Trophoblast cell (in vitro differentiated cells and primary cell): ENCODE data around the gene CHCHD6.

Source experiments
- DNase-seq, 2 donors: peaks; one replicate each; pipeline ENCODE4 v3.0.0-alpha.2; 2016
- H2AFZ ChIP-seq: 2 replicates; pipeline ENCODE4 v1.6.1; 2013; ENCODE audit warnings: low read length, moderate library complexity, mild to moderate bottlenecking; ENCODE audit not compliant: insufficient read depth, poor library complexity
- H2AK5ac ChIP-seq: 2 replicates; pipeline ENCODE4 v1.6.1; 2013; ENCODE audit warnings: mild to moderate bottlenecking, low read length
- H2BK120ac ChIP-seq: 2 replicates; pipeline ENCODE4 v1.6.1; 2013; ENCODE audit warnings: low read length, mild to moderate bottlenecking, moderate library complexity; ENCODE audit not compliant: insufficient read depth, poor library complexity
- H2BK12ac ChIP-seq: 2 replicates; pipeline ENCODE4 v1.6.1; 2013; ENCODE audit warnings: mild to moderate bottlenecking, low read length, moderate library complexity
- H2BK5ac ChIP-seq: 2 replicates; pipeline ENCODE4 v1.6.1; 2013; ENCODE audit warnings: low read length, low read depth, moderate library complexity, mild to moderate bottlenecking; ENCODE audit not compliant: poor library complexity
- H3K14ac ChIP-seq: 2 replicates; pipeline ENCODE4 v1.6.1; 2013; ENCODE audit warnings: mild to moderate bottlenecking, low read length
- H3K18ac ChIP-seq: 2 replicates; pipeline ENCODE4 v1.6.1; 2013; ENCODE audit warnings: mild to moderate bottlenecking, low read length
- H3K23ac ChIP-seq: 2 replicates; pipeline ENCODE4 v1.6.1; 2013; ENCODE audit warnings: low read length
- H3K27ac ChIP-seq: 2 replicates; pipeline ENCODE4 v1.5.1; 2013; ENCODE audit warnings: low read depth, mild to moderate bottlenecking, inconsistent platforms, low read length, moderate library complexity
- H3K27me3 ChIP-seq: 2 replicates; pipeline ENCODE4 v1.6.1; 2013; ENCODE audit warnings: inconsistent platforms, mild to moderate bottlenecking, low read length, moderate library complexity; ENCODE audit not compliant: insufficient read depth
- H3K36me3 ChIP-seq, 2 experiments: 1 replicate in 1 of 2; 2 replicates in 1 of 2; pipeline ENCODE4 v1.6.1; 2013; ENCODE audit warnings: low read length in 2 of 2, mild to moderate bottlenecking in 2 of 2, moderate library complexity in 1 of 2; ENCODE audit not compliant: insufficient read depth in 2 of 2, control insufficient read depth in 1 of 2
- H3K4ac ChIP-seq: 2 replicates; pipeline ENCODE4 v1.6.1; 2013; ENCODE audit warnings: low read depth, mild to moderate bottlenecking, low read length, moderate library complexity
- H3K4me1 ChIP-seq, 2 experiments: 1 replicate in 1 of 2; 2 replicates in 1 of 2; pipeline ENCODE4 v1.6.1; 2013; ENCODE audit warnings: low read length in 2 of 2, mild to moderate bottlenecking in 2 of 2, moderate library complexity in 1 of 2; ENCODE audit not compliant: insufficient read depth in 2 of 2, control insufficient read depth in 1 of 2
- H3K4me2 ChIP-seq: 2 replicates; pipeline ENCODE4 v1.6.1; 2013; ENCODE audit warnings: inconsistent platforms, mild to moderate bottlenecking, low read length, moderate library complexity
- H3K4me3 ChIP-seq: 2 replicates; pipeline ENCODE4 v1.5.1; 2013; ENCODE audit warnings: mild to moderate bottlenecking, low read depth, low read length, inconsistent platforms
- H3K79me1 ChIP-seq: one replicate; pipeline ENCODE4 v1.6.1; 2013; ENCODE audit warnings: low read length
- H3K79me2 ChIP-seq: 2 replicates; pipeline ENCODE4 v1.6.1; 2013; ENCODE audit warnings: low read length, mild to moderate bottlenecking; ENCODE audit not compliant: control insufficient read depth, insufficient read depth, poor library complexity
- H3K9ac ChIP-seq: 2 replicates; pipeline ENCODE4 v1.6.1; 2013; ENCODE audit warnings: mild to moderate bottlenecking, low read length
- H3K9me3 ChIP-seq: 2 replicates; pipeline ENCODE4 v1.6.1; 2013; ENCODE audit warnings: low read depth, mild to moderate bottlenecking, control low read depth, inconsistent platforms, low read length; ENCODE audit not compliant: insufficient read depth
- H4K12ac ChIP-seq: 2 replicates; pipeline ENCODE4 v1.6.1; 2013; ENCODE audit warnings: low read depth, mild to moderate bottlenecking, low read length, moderate library complexity
- H4K8ac ChIP-seq: 2 replicates; pipeline ENCODE4 v1.6.1; 2013; ENCODE audit warnings: low read depth, mild to moderate bottlenecking, low read length, moderate library complexity
- H4K91ac ChIP-seq: one replicate; pipeline ENCODE4 v1.6.1; 2013; ENCODE audit warnings: low read depth, mild to moderate bottlenecking, low read length, moderate library complexity
- WGBS: extraction: QIAGEN DNeasy Blood & Tissue Kit; methylation state at CpG from one replicate; pipeline ENCODE4 v1.1.7; 2013; ENCODE audit warnings: missing lambda C conversion rate; ENCODE audit not compliant: insufficient read length, insufficient coverage; ENCODE audit errors: extremely low coverage; 5-methylcytosine and 5-hydroxymethylcytosine counted together

Gene CHCHD6

GRCh38 chr3:126887686-126888085, 183.6 kb downstream of the CHCHD6 start:
- H2BK12ac ChIP-seq = no peak overlapping the region
- H4K8ac ChIP-seq = no peak overlapping the region
- no peak overlapping the region for H3K27ac ChIP-seq
- H3K27me3 ChIP-seq = no peaks in the 10 kb centered on the region
- no peak for DNase-seq
- H4K12ac ChIP-seq = no peak overlapping the region
- no peak overlapping the region for H3K4ac ChIP-seq
- H3K79me1 ChIP-seq = no peaks in the 10 kb centered on the region
- no peak overlapping the region for H2AK5ac ChIP-seq
- no peak overlapping the region for H3K18ac ChIP-seq
- peaks cover 5% of the 10 kb centered on the region in 2 experiments for H3K4me1 ChIP-seq
- no peak overlapping the region for H4K91ac ChIP-seq
- H3K9me3 ChIP-seq = peaks cover 2% of the 10 kb centered on the region
- H3K9ac ChIP-seq = no peak overlapping the region
- H2BK120ac ChIP-seq = no peak overlapping the region
- no peak overlapping the region for H3K23ac ChIP-seq
- H3K4me3 ChIP-seq = no peak overlapping the region
- WGBS = no CpG with 5 or more reads among the region's 7 CpGs
- no peaks in the 10 kb centered on the region for H3K36me3 ChIP-seq
- no peak overlapping the region for H2AFZ ChIP-seq
- H3K4me2 ChIP-seq = no peak overlapping the region
- no peak overlapping the region for H2BK5ac ChIP-seq
- no peaks in the 10 kb centered on the region for H3K79me2 ChIP-seq
- no peak overlapping the region for H3K14ac ChIP-seq

GRCh38 chr3:126888186-126888760, 184.2 kb downstream of the CHCHD6 start:
- no peak overlapping the region for H2BK12ac ChIP-seq
- no peaks in the 10 kb centered on the region for H3K79me1 ChIP-seq
- no peak overlapping the region for H3K4ac ChIP-seq
- H4K91ac ChIP-seq = no peak overlapping the region
- no CpG with 5 or more reads among the region's 5 CpGs for WGBS
- H3K27ac ChIP-seq = no peak overlapping the region
- H3K9ac ChIP-seq = no peak overlapping the region
- no peaks in the 10 kb centered on the region for H3K27me3 ChIP-seq
- H3K4me1 ChIP-seq = peaks cover 5% of the 10 kb centered on the region in 2 experiments
- DNase-seq = peak in 1 of 2 donors; percentile 35
- H2AFZ ChIP-seq = no peak overlapping the region
- no peak overlapping the region for H2AK5ac ChIP-seq
- H3K4me2 ChIP-seq = no peak overlapping the region
- no peak overlapping the region for H4K8ac ChIP-seq
- no peaks in the 10 kb centered on the region for H3K36me3 ChIP-seq
- H3K4me3 ChIP-seq = no peak overlapping the region
- no peak overlapping the region for H2BK5ac ChIP-seq
- no peak overlapping the region for H4K12ac ChIP-seq
- no peak overlapping the region for H3K14ac ChIP-seq
- no peaks in the 10 kb centered on the region for H3K79me2 ChIP-seq
- H2BK120ac ChIP-seq = no peak overlapping the region
- H3K23ac ChIP-seq = no peak overlapping the region
- peaks cover 2% of the 10 kb centered on the region for H3K9me3 ChIP-seq
- no peak overlapping the region for H3K18ac ChIP-seq

GRCh38 chr3:126889276-126890201, 185.5 kb downstream of the CHCHD6 start:
- H3K36me3 ChIP-seq = no peaks in the 10 kb centered on the region
- peaks cover 5% of the 10 kb centered on the region in 2 experiments for H3K4me1 ChIP-seq
- no peak overlapping the region for H4K8ac ChIP-seq
- no peak overlapping the region for H3K9ac ChIP-seq
- no peak overlapping the region for H3K27ac ChIP-seq
- no peak overlapping the region for H4K12ac ChIP-seq
- WGBS = no CpG with 5 or more reads among the region's 15 CpGs
- H3K14ac ChIP-seq = no peak overlapping the region
- no peak overlapping the region for H3K4me3 ChIP-seq
- H3K79me2 ChIP-seq = no peaks in the 10 kb centered on the region
- H3K9me3 ChIP-seq = peaks cover 2% of the 10 kb centered on the region
- no peak overlapping the region for H3K23ac ChIP-seq
- H2BK5ac ChIP-seq = no peak overlapping the region
- H4K91ac ChIP-seq = no peak overlapping the region
- no peak for DNase-seq
- H2AK5ac ChIP-seq = no peak overlapping the region
- H3K79me1 ChIP-seq = no peaks in the 10 kb centered on the region
- H3K4ac ChIP-seq = no peak overlapping the region
- H2BK120ac ChIP-seq = no peak overlapping the region
- no peaks in the 10 kb centered on the region for H3K27me3 ChIP-seq
- H2BK12ac ChIP-seq = no peak overlapping the region
- H2AFZ ChIP-seq = no peak overlapping the region
- H3K18ac ChIP-seq = no peak overlapping the region
- H3K4me2 ChIP-seq = no peak overlapping the region

GRCh38 chr3:126891141-126891540, 187.1 kb downstream of the CHCHD6 start:
- no peaks in the 10 kb centered on the region for H3K27me3 ChIP-seq
- H3K79me1 ChIP-seq = no peaks in the 10 kb centered on the region
- peaks cover 2% of the 10 kb centered on the region for H3K9me3 ChIP-seq
- H2AK5ac ChIP-seq = no peak overlapping the region
- peaks cover 5 to 9% of the 10 kb centered on the region in 2 experiments for H3K4me1 ChIP-seq
- no peak overlapping the region for H3K4ac ChIP-seq
- H3K14ac ChIP-seq = no peak overlapping the region
- WGBS = no CpG with 5 or more reads among the region's 7 CpGs
- H3K23ac ChIP-seq = no peak overlapping the region
- H2AFZ ChIP-seq = no peak overlapping the region
- no peak overlapping the region for H3K4me2 ChIP-seq
- H2BK5ac ChIP-seq = no peak overlapping the region
- DNase-seq = no peak
- no peak overlapping the region for H3K4me3 ChIP-seq
- H2BK120ac ChIP-seq = no peak overlapping the region
- no peak overlapping the region for H3K9ac ChIP-seq
- no peak overlapping the region for H3K27ac ChIP-seq
- H3K36me3 ChIP-seq = no peaks in the 10 kb centered on the region
- no peak overlapping the region for H4K8ac ChIP-seq
- no peak overlapping the region for H3K18ac ChIP-seq
- no peak overlapping the region for H2BK12ac ChIP-seq
- H4K91ac ChIP-seq = no peak overlapping the region
- H4K12ac ChIP-seq = no peak overlapping the region
- H3K79me2 ChIP-seq = no peaks in the 10 kb centered on the region
